ENCODE results near the gene FRMD3.
A peak's percentile ranks its signal among the peaks of the same experiment; 100 is the strongest.

FRMD3 gene

GRCh38 chr9:83291196-83291595, 247.0 kb downstream of the FRMD3 start:
- H3K27ac ChIP-seq (ENCODE audit: low read depth, low read length, severe bottlenecking), result no peak overlapping the region
- H3K36me3 ChIP-seq (ENCODE audit: control insufficient read depth, insufficient read depth, low read length), result no peaks in the 10 kb centered on the region
- 94 to 100% methylated on average over 1 of the region's 1 CpG for WGBS, 2 experiments (ENCODE audit: insufficient coverage in 2 of 2)
- H3K4me1 ChIP-seq (ENCODE audit: control insufficient read depth, insufficient read depth, low read length, poor library complexity, severe bottlenecking), result peaks cover 7% of the 10 kb centered on the region
- no peaks in the 10 kb centered on the region for H3K9me3 ChIP-seq (ENCODE audit: control insufficient read depth, low read length)
- H3K4me3 ChIP-seq (ENCODE audit: extremely low read depth, insufficient read depth, low read length, poor library complexity, severe bottlenecking), result no peak overlapping the region

- 0 to 42% methylated on average over 1 to 2 of the region's 5 CpGs for WGBS, 2 experiments (ENCODE audit: insufficient coverage in 2 of 2)
- H3K9me3 ChIP-seq (ENCODE audit: control insufficient read depth, low read length), result no peaks in the 10 kb centered on the region
- H3K4me3 ChIP-seq (ENCODE audit: extremely low read depth, insufficient read depth, low read length, poor library complexity, severe bottlenecking), result no peak overlapping the region
- no peak overlapping the region for H3K27ac ChIP-seq (ENCODE audit: low read depth, low read length, severe bottlenecking)
- no peaks in the 10 kb centered on the region for H3K36me3 ChIP-seq (ENCODE audit: control insufficient read depth, insufficient read depth, low read length)
- H3K4me1 ChIP-seq (ENCODE audit: control insufficient read depth, insufficient read depth, low read length, poor library complexity, severe bottlenecking), result peaks cover 7% of the 10 kb centered on the region
Measured at GRCh38 chr9:83290692-83291091, 247.5 kb downstream of the FRMD3 start.

GRCh38 chr9:83287021-83287420, 251.2 kb downstream of the FRMD3 start:
- 44 to 91% methylated on average over 1 of the region's 1 CpG for WGBS, 2 experiments (ENCODE audit: insufficient coverage in 2 of 2)
- Histone ChIP-seq H3K4me1 (ENCODE audit: control insufficient read depth, insufficient read depth, low read length, poor library complexity, severe bottlenecking) (peaks cover 14% of the 10 kb centered on the region), H3K27ac (ENCODE audit: low read depth, low read length, severe bottlenecking) (no peak overlapping the region), H3K9me3 (ENCODE audit: control insufficient read depth, low read length) (no peaks in the 10 kb centered on the region), H3K36me3 (ENCODE audit: control insufficient read depth, insufficient read depth, low read length) (no peaks in the 10 kb centered on the region), H3K4me3 (ENCODE audit: extremely low read depth, insufficient read depth, low read length, poor library complexity, severe bottlenecking) (no peak overlapping the region)

GRCh38 chr9:83285445-83286225, 252.6 kb downstream of the FRMD3 start:
- Histone ChIP-seq H3K36me3 (ENCODE audit: control insufficient read depth, insufficient read depth, low read length) (no peaks in the 10 kb centered on the region), H3K4me1 (ENCODE audit: control insufficient read depth, insufficient read depth, low read length, poor library complexity, severe bottlenecking) (peaks cover 26% of the 10 kb centered on the region), H3K27ac (ENCODE audit: low read depth, low read length, severe bottlenecking) (no peak overlapping the region), H3K4me3 (ENCODE audit: extremely low read depth, insufficient read depth, low read length, poor library complexity, severe bottlenecking) (no peak overlapping the region), H3K9me3 (ENCODE audit: control insufficient read depth, low read length) (no peaks in the 10 kb centered on the region)
- WGBS, 2 experiments (ENCODE audit: insufficient coverage in 2 of 2), result 63 to 91% methylated on average over 1 of the region's 3 CpGs

- peaks cover 27% of the 10 kb centered on the region for H3K4me1 ChIP-seq (ENCODE audit: control insufficient read depth, insufficient read depth, low read length, poor library complexity, severe bottlenecking)
- WGBS, 2 experiments (ENCODE audit: insufficient coverage in 2 of 2), result 94 to 98% methylated on average over 5 of the region's 5 CpGs
- no peaks in the 10 kb centered on the region for H3K9me3 ChIP-seq (ENCODE audit: control insufficient read depth, low read length)
- H3K4me3 ChIP-seq (ENCODE audit: extremely low read depth, insufficient read depth, low read length, poor library complexity, severe bottlenecking), result no peak overlapping the region
- no peak overlapping the region for H3K27ac ChIP-seq (ENCODE audit: low read depth, low read length, severe bottlenecking)
- H3K36me3 ChIP-seq (ENCODE audit: control insufficient read depth, insufficient read depth, low read length), result no peaks in the 10 kb centered on the region
Measured at GRCh38 chr9:83284746-83285145, 253.5 kb downstream of the FRMD3 start.

- 93% methylated on average over 2 of the region's 2 CpGs; no CpG with 5 or more reads in 1 of the 2 experiments for WGBS, 2 experiments (ENCODE audit: insufficient coverage in 2 of 2)
- Histone ChIP-seq H3K9me3 (ENCODE audit: control insufficient read depth, low read length) (no peaks in the 10 kb centered on the region), H3K36me3 (ENCODE audit: control insufficient read depth, insufficient read depth, low read length) (no peaks in the 10 kb centered on the region), H3K4me3 (ENCODE audit: extremely low read depth, insufficient read depth, low read length, poor library complexity, severe bottlenecking) (no peak overlapping the region), H3K4me1 (ENCODE audit: control insufficient read depth, insufficient read depth, low read length, poor library complexity, severe bottlenecking) (peaks cover 27% of the 10 kb centered on the region), H3K27ac (ENCODE audit: low read depth, low read length, severe bottlenecking) (no peak overlapping the region)
Measured at GRCh38 chr9:83283528-83283927, 254.7 kb downstream of the FRMD3 start.

- Histone ChIP-seq H3K36me3 (ENCODE audit: control insufficient read depth, insufficient read depth, low read length) (no peaks in the 10 kb centered on the region), H3K4me1 (ENCODE audit: control insufficient read depth, insufficient read depth, low read length, poor library complexity, severe bottlenecking) (peaks cover 20% of the 10 kb centered on the region), H3K27ac (ENCODE audit: low read depth, low read length, severe bottlenecking) (peak overlapping the region; percentile 72), H3K9me3 (ENCODE audit: control insufficient read depth, low read length) (no peaks in the 10 kb centered on the region), H3K4me3 (ENCODE audit: extremely low read depth, insufficient read depth, low read length, poor library complexity, severe bottlenecking) (no peak overlapping the region)
- 89 to 92% methylated on average over 1 to 3 of the region's 7 CpGs for WGBS, 2 experiments (ENCODE audit: insufficient coverage in 2 of 2)
Measured at GRCh38 chr9:83281306-83282255, 256.6 kb downstream of the FRMD3 start.

GRCh38 chr9:83280790-83281189, 257.4 kb downstream of the FRMD3 start:
- 100% methylated on average over 1 of the region's 2 CpGs for WGBS, 2 experiments (ENCODE audit: insufficient coverage in 2 of 2)
- Histone ChIP-seq H3K36me3 (ENCODE audit: control insufficient read depth, insufficient read depth, low read length) (no peaks in the 10 kb centered on the region), H3K9me3 (ENCODE audit: control insufficient read depth, low read length) (no peaks in the 10 kb centered on the region), H3K4me1 (ENCODE audit: control insufficient read depth, insufficient read depth, low read length, poor library complexity, severe bottlenecking) (peaks cover 20% of the 10 kb centered on the region), H3K4me3 (ENCODE audit: extremely low read depth, insufficient read depth, low read length, poor library complexity, severe bottlenecking) (no peak overlapping the region), H3K27ac (ENCODE audit: low read depth, low read length, severe bottlenecking) (peak overlapping the region; percentile 72)

- 67 to 100% methylated on average over 1 to 2 of the region's 5 CpGs for WGBS, 2 experiments (ENCODE audit: insufficient coverage in 2 of 2)
- H3K4me1 ChIP-seq (ENCODE audit: control insufficient read depth, insufficient read depth, low read length, poor library complexity, severe bottlenecking), result peaks cover 20% of the 10 kb centered on the region
Measured at GRCh38 chr9:83280268-83280667, 257.9 kb downstream of the FRMD3 start.

GRCh38 chr9:83274787-83275186, 263.4 kb downstream of the FRMD3 start:
- H3K4me3 ChIP-seq (ENCODE audit: extremely low read depth, insufficient read depth, low read length, poor library complexity, severe bottlenecking), result no peak overlapping the region
- H3K36me3 ChIP-seq (ENCODE audit: control insufficient read depth, insufficient read depth, low read length), result no peaks in the 10 kb centered on the region
- H3K27ac ChIP-seq (ENCODE audit: low read depth, low read length, severe bottlenecking), result no peak overlapping the region
- H3K4me1 ChIP-seq (ENCODE audit: control insufficient read depth, insufficient read depth, low read length, poor library complexity, severe bottlenecking), result peaks cover 8% of the 10 kb centered on the region
- H3K9me3 ChIP-seq (ENCODE audit: control insufficient read depth, low read length), result no peaks in the 10 kb centered on the region
- WGBS, 2 experiments (ENCODE audit: insufficient coverage in 2 of 2), result 92 to 93% methylated on average over 4 to 5 of the region's 5 CpGs

More at GRCh38 chr9:83280268-83280667, 257.9 kb downstream of the FRMD3 start:
- Histone ChIP-seq H3K4me3 (ENCODE audit: extremely low read depth, insufficient read depth, low read length, poor library complexity, severe bottlenecking) (no peak overlapping the region), H3K9me3 (ENCODE audit: control insufficient read depth, low read length) (no peaks in the 10 kb centered on the region), H3K36me3 (ENCODE audit: control insufficient read depth, insufficient read depth, low read length) (no peaks in the 10 kb centered on the region), H3K27ac (ENCODE audit: low read depth, low read length, severe bottlenecking) (no peak overlapping the region)

All from mesodermal cell (in vitro differentiated cells).